Keratinocyte (primary cell): ENCODE measurements around the gene GRM7. TPM values are rescaled to one million over a fixed set of nuclear protein-coding genes. Genes with fewer than 3 reads are reported as not detected.

Experiments
- DNase-seq: peaks from one replicate; pipeline ENCODE4 v3.0.0-alpha.2; 2011; ENCODE audit warnings: low read depth, missing footprints, low spot score
- FAIRE-seq: peaks from 2 replicates; lab custom pipeline; 2011; peaks lifted over from hg19 to GRCh38; lab: Jason Lieb, UNC
- H2AFZ ChIP-seq: 2 replicates; pipeline ENCODE4 v1.6.0; 2012; ENCODE audit warnings: low read length, control low read depth, inconsistent platforms; ENCODE audit not compliant: control insufficient read depth
- H3K27ac ChIP-seq: 2 replicates; pipeline ENCODE4 v1.5.1; 2011; ENCODE audit warnings: low read length; ENCODE audit not compliant: control insufficient read depth, insufficient read depth
- H3K27me3 ChIP-seq: 3 replicates; pipeline ENCODE4 v1.6.0; 2011; ENCODE audit warnings: low read length; ENCODE audit not compliant: control insufficient read depth, insufficient read depth; ENCODE audit errors: extremely low read depth
- H3K36me3 ChIP-seq, 2 experiments: 2 replicates in 1 of 2; 3 replicates in 1 of 2; pipeline ENCODE4 v1.5.1; 2011; ENCODE audit warnings: low read length in 2 of 2, mild to moderate bottlenecking in 1 of 2; ENCODE audit not compliant: control insufficient read depth in 2 of 2, insufficient read depth in 2 of 2; ENCODE audit errors: extremely low read depth in 1 of 2
- H3K4me1 ChIP-seq: 3 replicates; pipeline ENCODE4 v1.5.1; 2011; ENCODE audit warnings: low read length; ENCODE audit not compliant: control insufficient read depth, insufficient read depth; ENCODE audit errors: extremely low read depth
- H3K4me2 ChIP-seq: 3 replicates; pipeline ENCODE4 v1.6.0; 2011; ENCODE audit warnings: low read depth, low read length; ENCODE audit not compliant: control insufficient read depth, insufficient read depth; ENCODE audit errors: extremely low read depth
- H3K4me3 ChIP-seq, 3 experiments: fragments of 200-600 bp in 1 of 3; sonication (generic) in 1 of 3; 2 replicates in 2 of 3; 3 replicates in 1 of 3; pipeline ENCODE4 v1.5.1; 2011 to 2016; ENCODE audit warnings: low read length in 3 of 3, mild to moderate bottlenecking in 3 of 3, control low read depth in 2 of 3, inconsistent platforms in 1 of 3, low read depth in 1 of 3, mixed read lengths in 1 of 3, mixed run types in 1 of 3, moderate library complexity in 1 of 3; ENCODE audit not compliant: control insufficient read depth in 2 of 3, insufficient read depth in 2 of 3; ENCODE audit errors: extremely low read depth in 1 of 3
- H3K79me2 ChIP-seq: 2 replicates; pipeline ENCODE4 v1.6.0; 2012; ENCODE audit warnings: low read length; ENCODE audit not compliant: control insufficient read depth, insufficient read depth
- H3K9ac ChIP-seq: 3 replicates; pipeline ENCODE4 v1.6.0; 2011; ENCODE audit warnings: low read length; ENCODE audit not compliant: control insufficient read depth, insufficient read depth; ENCODE audit errors: extremely low read depth
- H3K9me1 ChIP-seq: 3 replicates; pipeline ENCODE4 v1.6.0; 2011; ENCODE audit warnings: low read length; ENCODE audit not compliant: control insufficient read depth, insufficient read depth; ENCODE audit errors: extremely low read depth
- H3K9me3 ChIP-seq: 2 replicates; pipeline ENCODE4 v1.5.1; 2012; ENCODE audit warnings: low read depth, low read length; ENCODE audit not compliant: control insufficient read depth
- H4K20me1 ChIP-seq: 3 replicates; pipeline ENCODE4 v1.6.0; 2011; ENCODE audit warnings: low read length; ENCODE audit not compliant: control insufficient read depth, insufficient read depth; ENCODE audit errors: extremely low read depth
- CTCF ChIP-seq, 3 experiments: IDR thresholded peaks in 1 of 3; conservative IDR thresholded peaks in 1 of 3; optimal IDR thresholded peaks in 1 of 3; 2 replicates in 2 of 3; 3 replicates in 1 of 3; pipeline versions ENCODE3 to v1.5.1; 2011; ENCODE audit warnings: low read length in 3 of 3, mild to moderate bottlenecking in 3 of 3, moderate library complexity in 2 of 3, control low read depth in 1 of 3, inconsistent platforms in 1 of 3; ENCODE audit not compliant: insufficient read depth in 2 of 3; ENCODE audit errors: extremely low read depth in 1 of 3
- EZH2 ChIP-seq: IDR thresholded peaks from one replicate; pipeline ENCODE4 v1.6.1; 2012; ENCODE audit warnings: inconsistent platforms, mild to moderate bottlenecking, low read length, moderate library complexity
- dilution Hi-C: fragments of 300-500 bp; cut with MboI; formaldehyde crosslinking; loops from one replicate; pipeline ENCODE4 v1.7.0; 2020; ENCODE audit warnings: low sequenced_read_pairs; ENCODE audit not compliant: extremely low pct_ligation_motif_present
- polyA plus RNA-seq, 5 experiments: library from polyadenylated mRNA; depleted of rRNA in 3 of 5; stranded (reverse) in 3 of 5; stranded (forward) in 1 of 5; unstranded in 1 of 5; fragments of >200 nt; gene quantifications; 1 replicate in 1 of 5; 2 replicates in 3 of 5; 3 replicates in 1 of 5; pipeline versions ENCODE4 v1.2.1 to v1.2.3, GENCODE V29; 2011 to 2012; ENCODE audit warnings: missing spikeins in 2 of 5, low read depth in 1 of 5, low replicate concordance in 1 of 5

GRM7 gene
- polyA plus RNA-seq, 1 donor (not counting 4 experiments of a cell fraction or from before 2014, with no cell fraction given): not detected

- no peak for TF ChIP-seq CTCF (optimal IDR thresholded peaks at IDR 0.05 in 1 of 3, IDR thresholded peaks at IDR 0.05 in 1 of 3, conservative IDR thresholded peaks at IDR 0.05 in 1 of 3; ENCODE audit: extremely low read depth in 1 of 3, insufficient read depth in 2 of 3, low read length in 3 of 3)
- no peak for TF ChIP-seq EZH2
- dilution Hi-C loops: no loop called here
- no peak overlapping the region for H3K4me3 ChIP-seq
Observed at GRCh38 chr3:6921066-6921465, 60.2 kb downstream of the GRM7 start.

GRCh38 chr3:6921876-6922275, 61.0 kb downstream of the GRM7 start:
- no peaks in the 10 kb centered on the region for H4K20me1 ChIP-seq
- no peaks in the 10 kb centered on the region for H3K9me1 ChIP-seq
- no peak overlapping the region for H3K4me2 ChIP-seq
- H3K4me3 ChIP-seq: no peak overlapping the region
- FAIRE-seq: no peak
- H3K4me1 ChIP-seq: no peaks in the 10 kb centered on the region
- no peak overlapping the region for H2AFZ ChIP-seq
- TF ChIP-seq EZH2 (no peak), CTCF (optimal IDR thresholded peaks at IDR 0.05 in 1 of 3, IDR thresholded peaks at IDR 0.05 in 1 of 3, conservative IDR thresholded peaks at IDR 0.05 in 1 of 3; ENCODE audit: extremely low read depth in 1 of 3, insufficient read depth in 2 of 3, low read length in 3 of 3) (no peak)
- no peaks in the 10 kb centered on the region for H3K9me3 ChIP-seq
- H3K27me3 ChIP-seq: no peaks in the 10 kb centered on the region
- no peak overlapping the region for H3K9ac ChIP-seq
- no peak for DNase-seq
- dilution Hi-C loops: no loop called here
- H3K79me2 ChIP-seq: no peaks in the 10 kb centered on the region
- no peaks in the 10 kb centered on the region for H3K36me3 ChIP-seq
- no peak overlapping the region for H3K27ac ChIP-seq

More at GRCh38 chr3:6921066-6921465, 60.2 kb downstream of the GRM7 start:
- H3K27ac ChIP-seq: no peak overlapping the region
- H3K9me3 ChIP-seq: no peaks in the 10 kb centered on the region
- H3K4me1 ChIP-seq: no peaks in the 10 kb centered on the region
- no peaks in the 10 kb centered on the region for H3K36me3 ChIP-seq
- no peaks in the 10 kb centered on the region for H3K79me2 ChIP-seq
- no peaks in the 10 kb centered on the region for H3K27me3 ChIP-seq
- H3K9me1 ChIP-seq: no peaks in the 10 kb centered on the region
- no peak overlapping the region for H2AFZ ChIP-seq
- DNase-seq (no peak), FAIRE-seq (no peak)
- no peak overlapping the region for H3K4me2 ChIP-seq
- no peaks in the 10 kb centered on the region for H4K20me1 ChIP-seq
- no peak overlapping the region for H3K9ac ChIP-seq
